OCI-LY3 (cell line): ENCODE results near the gene ME3.
A peak's percentile ranks its signal among the peaks of the same experiment; 100 is the strongest.

ENCODE experiments used
- H2AFZ ChIP-seq: fragments of 200-600, 300-600 bp; shearing (Covaris generic); 2 replicates; pipeline ENCODE4 v1.6.0; 2014; ENCODE audit warnings: antibody characterized with exemption, low read depth, low read length
- H3K27ac ChIP-seq: fragments of 200-600, 300-600 bp; sonication (generic); 2 replicates; pipeline ENCODE4 v1.5.1; 2014; ENCODE audit warnings: mild to moderate bottlenecking, low read length, moderate library complexity, mixed read lengths
- H3K27me3 ChIP-seq: fragments of 200-600, 300-600 bp; sonication (generic); 2 replicates; pipeline ENCODE4 v1.6.1; 2014; ENCODE audit warnings: low read depth, low read length, mixed read lengths
- H3K36me3 ChIP-seq: fragments of 200-600, 300-600 bp; sonication (generic); replicated peaks from 2 replicates; pipeline ENCODE3; 2014; ENCODE audit warnings: low read depth, low read length, mixed read lengths
- H3K4me1 ChIP-seq: fragments of 300-600, 200-600 bp; sonication (generic); 2 replicates; pipeline ENCODE4 v1.6.1; 2014; ENCODE audit warnings: low read length, mixed read lengths
- H3K4me2 ChIP-seq: fragments of 200-600, 300-600 bp; sonication (generic); 2 replicates; pipeline ENCODE4 v1.6.1; 2014; ENCODE audit warnings: low read length, mixed read lengths
- H3K4me3 ChIP-seq: fragments of 300-600, 200-600 bp; sonication (generic); 2 replicates; pipeline ENCODE4 v1.5.1; 2014; ENCODE audit warnings: antibody characterized with exemption, mild to moderate bottlenecking, low read length, moderate library complexity
- H3K79me2 ChIP-seq: fragments of 300-600, 200-600 bp; shearing (Covaris generic); 2 replicates; pipeline ENCODE4 v1.6.1; 2014; ENCODE audit warnings: mild to moderate bottlenecking, low read length, mixed read lengths
- H3K9ac ChIP-seq: fragments of 300-600, 200-600 bp; shearing (Covaris generic); 2 replicates; pipeline ENCODE4 v1.6.0; 2014; ENCODE audit warnings: mild to moderate bottlenecking, low read length, moderate library complexity
- H3K9me3 ChIP-seq: fragments of 200-600, 300-600 bp; shearing (Covaris generic); 2 replicates; pipeline ENCODE4 v1.6.1; 2014; ENCODE audit warnings: low read length, mixed read lengths; ENCODE audit not compliant: insufficient read depth
- H4K20me1 ChIP-seq: fragments of 200-600, 300-600 bp; sonication (generic); 2 replicates; pipeline ENCODE4 v1.6.1; 2016; ENCODE audit warnings: low read length, mixed read lengths; ENCODE audit not compliant: insufficient read depth
- CTCF ChIP-seq: fragments of 200-600, 300-600 bp; sonication (generic); IDR thresholded peaks from 2 replicates; pipeline ENCODE4 v1.5.1; 2014; ENCODE audit warnings: antibody characterized with exemption, low read length, low read depth
- EZH2phosphoT487 ChIP-seq: fragments of 200-600 bp; shearing (Covaris generic); IDR thresholded peaks from 2 replicates; pipeline ENCODE4 v1.6.1; 2018; ENCODE audit warnings: antibody characterized with exemption, mixed run types, low read depth

Gene ME3

GRCh38 chr11:86595451-86595850 is 77.0 kb downstream of the ME3 start:
- TF ChIP-seq EZH2phosphoT487: no peak
- no peak for TF ChIP-seq CTCF
- Histone ChIP-seq H3K4me3 (no peak overlapping the region), H3K27ac (no peak overlapping the region)

GRCh38 chr11:86594746-86595145 is 77.7 kb downstream of the ME3 start:
- H3K27me3 ChIP-seq: no peaks in the 10 kb centered on the region
- H2AFZ ChIP-seq: no peak overlapping the region
- peaks cover 25% of the 10 kb centered on the region for H3K4me1 ChIP-seq
- no peaks in the 10 kb centered on the region for H3K9me3 ChIP-seq
- H3K36me3 ChIP-seq: no peaks in the 10 kb centered on the region
- no peak overlapping the region for H3K4me3 ChIP-seq
- no peaks in the 10 kb centered on the region for H3K79me2 ChIP-seq
- H4K20me1 ChIP-seq: no peaks in the 10 kb centered on the region
- no peak overlapping the region for H3K9ac ChIP-seq
- no peak overlapping the region for H3K4me2 ChIP-seq
- TF ChIP-seq EZH2phosphoT487: no peak
- TF ChIP-seq CTCF: no peak
- no peak overlapping the region for H3K27ac ChIP-seq

More at GRCh38 chr11:86595451-86595850, 77.0 kb downstream of the ME3 start:
- Histone ChIP-seq H3K9me3 (no peaks in the 10 kb centered on the region), H3K27me3 (no peaks in the 10 kb centered on the region), H4K20me1 (no peaks in the 10 kb centered on the region), H2AFZ (no peak overlapping the region), H3K36me3 (no peaks in the 10 kb centered on the region), H3K79me2 (no peaks in the 10 kb centered on the region), H3K9ac (no peak overlapping the region), H3K4me1 (peaks cover 25% of the 10 kb centered on the region), H3K4me2 (no peak overlapping the region)

GRCh38 chr11:86593833-86594232 is 78.6 kb downstream of the ME3 start:
- H3K4me3 ChIP-seq: no peak overlapping the region
- H3K4me2 ChIP-seq: peak overlapping the region; percentile 68; the same call in 1 of the 2 replicates
- no peaks in the 10 kb centered on the region for H3K36me3 ChIP-seq
- H2AFZ ChIP-seq: no peak overlapping the region
- H3K27me3 ChIP-seq: no peaks in the 10 kb centered on the region
- H3K9me3 ChIP-seq: no peaks in the 10 kb centered on the region
- no peaks in the 10 kb centered on the region for H3K79me2 ChIP-seq
- TF ChIP-seq EZH2phosphoT487: no peak
- no peak for TF ChIP-seq CTCF
- H3K9ac ChIP-seq: no peak overlapping the region
- no peaks in the 10 kb centered on the region for H4K20me1 ChIP-seq
- no peak overlapping the region for H3K27ac ChIP-seq
- peaks cover 25% of the 10 kb centered on the region for H3K4me1 ChIP-seq

GRCh38 chr11:86592659-86593451 is 79.6 kb downstream of the ME3 start:
- H2AFZ ChIP-seq: no peak overlapping the region
- H3K27me3 ChIP-seq: no peaks in the 10 kb centered on the region
- peaks cover 25% of the 10 kb centered on the region for H3K4me1 ChIP-seq
- no peaks in the 10 kb centered on the region for H3K36me3 ChIP-seq
- peak overlapping the region; percentile 8; the same call in 1 of the 2 replicates for H3K27ac ChIP-seq
- H3K9ac ChIP-seq: 0 out of 2 replicates have a peak overlapping the region, but pooled peaks have one; percentile 3
- no peaks in the 10 kb centered on the region for H3K9me3 ChIP-seq
- no peak for TF ChIP-seq CTCF
- no peak for TF ChIP-seq EZH2phosphoT487
- peak overlapping the region; percentile 68 for H3K4me2 ChIP-seq
- H4K20me1 ChIP-seq: no peaks in the 10 kb centered on the region
- H3K79me2 ChIP-seq: no peaks in the 10 kb centered on the region
- peak overlapping the region; percentile 44 for H3K4me3 ChIP-seq
